COLO668 (cell line): ENCODE measurements around the gene NXPH1.
A peak's percentile ranks its signal among the peaks of the same experiment; 100 is the strongest.

Source experiments
- DNase-seq: peaks from one replicate; lab custom pipeline; 2025; ENCODE audit not compliant: unreplicated experiment; lab: John Stamatoyannopoulos, UW

The NXPH1 gene

GRCh38 chr7:8491544-8492489 lies 58.4 kb downstream of the NXPH1 start:
- no peak for DNase-seq

GRCh38 chr7:8499128-8499527 lies 65.7 kb downstream of the NXPH1 start:
- DNase-seq, result no peak

DNA sequence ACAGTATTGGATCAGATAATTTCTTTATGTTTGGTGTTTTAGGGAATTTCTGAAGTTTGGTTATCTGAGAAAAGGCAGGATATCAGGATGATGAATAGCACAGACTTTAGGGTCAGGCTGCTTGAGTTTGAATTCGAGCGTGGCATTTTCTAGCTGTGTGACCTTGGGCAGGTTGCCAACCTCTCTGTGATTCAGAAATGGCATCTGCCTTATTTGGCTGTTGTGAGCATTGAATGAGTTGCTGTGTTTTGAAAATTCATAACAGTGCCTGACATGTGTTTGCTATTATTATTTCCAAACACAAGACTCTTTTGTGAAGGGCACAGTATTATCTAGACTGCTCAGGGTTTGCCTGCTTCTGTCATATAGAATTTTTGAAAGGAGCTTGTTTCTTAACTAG lies 66.9 kb downstream of the NXPH1 start:
- peak; percentile 27 for DNase-seq

GRCh38 chr7:8507566-8507965 lies 74.2 kb downstream of the NXPH1 start:
- DNase-seq, result no peak

- no peak for DNase-seq
Measured at GRCh38 chr7:8509621-8510020, 76.2 kb downstream of the NXPH1 start.

GRCh38 chr7:8511855-8512254 lies 78.4 kb downstream of the NXPH1 start:
- DNase-seq, result peak; percentile 53

DNA sequence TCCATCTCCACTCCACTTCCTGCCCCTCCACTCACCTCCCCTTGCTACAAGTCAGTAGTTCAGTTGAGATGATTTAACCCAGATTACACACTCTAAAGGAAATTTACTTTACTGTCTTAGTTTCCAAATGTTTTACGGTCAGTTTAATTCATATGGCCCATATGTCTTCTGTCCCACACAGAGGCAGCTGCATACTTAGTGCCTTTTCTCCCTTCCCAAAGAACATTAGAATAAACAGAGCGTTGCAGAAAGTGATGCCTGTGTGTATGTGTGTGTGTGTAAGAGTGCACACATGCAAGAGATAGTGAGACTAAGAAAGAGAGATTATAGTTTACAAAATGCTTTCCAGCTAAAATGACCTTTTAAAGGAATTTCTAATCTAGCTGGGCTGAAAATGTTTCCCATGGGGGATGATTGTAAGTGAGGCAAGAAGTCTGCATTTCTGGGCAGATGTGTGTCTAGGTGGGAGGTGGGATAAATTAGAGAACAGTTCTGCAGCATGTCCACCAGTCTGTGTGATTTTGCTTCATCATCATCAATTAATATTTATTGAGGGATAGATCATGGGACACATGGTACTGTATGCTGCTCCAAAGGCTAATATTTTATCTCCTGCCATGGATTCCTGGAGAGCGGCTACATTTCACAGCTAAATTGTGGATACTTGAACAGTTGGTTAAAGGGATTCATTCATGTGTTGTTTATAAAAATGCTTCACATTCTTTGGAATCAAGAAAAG lies 81.5 kb downstream of the NXPH1 start:
- DNase-seq, result no peak

GRCh38 chr7:8515640-8516185 lies 82.3 kb downstream of the NXPH1 start:
- no peak for DNase-seq

GRCh38 chr7:8516976-8517375 lies 83.6 kb downstream of the NXPH1 start:
- no peak for DNase-seq

- DNase-seq, result no peak
Measured at GRCh38 chr7:8528311-8528710, 94.9 kb downstream of the NXPH1 start.

- DNase-seq, result no peak
Measured at GRCh38 chr7:8531991-8532515, 98.6 kb downstream of the NXPH1 start.

DNA sequence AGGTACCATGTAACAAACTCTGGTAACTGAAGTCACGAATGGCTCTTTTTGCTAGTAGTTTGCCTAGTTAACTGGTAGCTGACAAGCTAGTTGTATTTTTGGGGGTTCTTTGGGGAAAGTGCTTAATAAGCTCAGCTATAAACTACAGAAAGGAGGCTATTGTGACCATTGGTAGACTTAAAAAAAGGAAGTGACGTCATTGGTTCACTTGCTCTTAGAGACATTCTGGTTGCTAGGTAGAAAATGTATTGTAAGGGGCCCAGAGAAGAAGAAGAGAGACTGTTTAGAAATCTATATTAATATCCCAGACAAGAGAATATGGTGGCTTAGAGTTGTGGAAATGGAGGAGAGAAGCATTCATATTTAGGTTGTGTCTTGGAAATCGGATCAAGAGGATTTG lies 103.0 kb downstream of the NXPH1 start:
- no peak for DNase-seq

GRCh38 chr7:8549046-8549445 lies 115.6 kb downstream of the NXPH1 start:
- no peak for DNase-seq

- DNase-seq, result no peak
Measured at GRCh38 chr7:8560501-8560900, 127.1 kb downstream of the NXPH1 start.

DNA sequence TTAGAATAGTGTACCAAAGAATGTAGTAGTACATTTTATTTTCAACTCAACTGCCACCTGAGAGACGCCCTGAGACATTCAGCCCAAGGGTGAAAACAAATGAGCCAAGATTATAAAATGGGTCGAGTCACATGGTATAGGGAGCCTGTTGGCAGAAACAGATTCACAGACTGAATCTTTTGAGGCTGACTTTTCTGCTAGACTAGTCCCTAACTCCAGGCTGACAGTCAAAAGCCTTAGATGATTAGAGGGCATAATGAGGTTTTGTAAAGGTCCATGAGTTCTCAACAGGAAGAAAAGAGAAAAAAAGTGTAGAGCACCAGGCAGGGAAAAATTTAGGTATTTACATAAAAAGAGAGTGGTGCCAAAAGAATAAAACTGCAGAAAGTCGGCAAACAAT lies 128.0 kb downstream of the NXPH1 start:
- no peak for DNase-seq

DNA sequence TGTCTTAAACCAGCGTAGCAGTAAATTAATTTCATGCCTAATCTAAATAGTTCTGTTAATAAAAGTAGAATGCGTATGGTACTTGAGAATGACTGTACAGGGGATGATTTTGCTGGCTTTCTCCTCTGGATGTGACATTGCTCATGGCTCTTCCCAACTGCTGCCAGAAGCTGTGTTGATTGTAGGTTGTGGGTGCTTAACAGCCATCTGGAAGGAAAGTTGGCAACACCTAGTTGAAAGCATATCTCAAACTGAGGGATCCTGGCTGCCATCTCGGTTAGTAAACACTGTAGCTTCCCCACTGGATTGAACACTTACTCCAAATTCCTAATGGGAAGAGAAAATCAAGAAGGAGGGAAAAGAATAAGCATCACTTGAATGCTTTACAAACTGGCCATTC lies 130.9 kb downstream of the NXPH1 start:
- DNase-seq, result no peak

DNA sequence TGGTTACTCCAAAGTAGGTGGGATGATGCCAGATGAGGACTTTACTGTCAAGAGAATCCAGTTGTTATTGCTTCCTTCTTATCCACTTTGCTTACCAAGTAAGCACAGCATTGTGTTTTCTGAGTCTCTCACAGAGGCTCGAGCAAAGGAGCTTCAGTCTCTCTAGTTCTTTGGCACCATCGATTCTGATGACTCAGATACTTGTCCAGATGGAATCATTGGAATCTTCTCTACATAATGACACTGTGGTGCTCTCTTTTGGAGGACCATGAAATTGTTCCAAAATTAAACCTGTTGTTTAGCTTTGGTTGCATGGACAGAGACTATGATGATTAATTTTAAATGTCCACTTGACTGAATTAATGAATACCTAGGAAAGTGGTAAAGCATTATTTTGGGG lies 132.6 kb downstream of the NXPH1 start:
- DNase-seq, result no peak

- no peak for DNase-seq
Measured at GRCh38 chr7:8567626-8568025, 134.2 kb downstream of the NXPH1 start.

DNA sequence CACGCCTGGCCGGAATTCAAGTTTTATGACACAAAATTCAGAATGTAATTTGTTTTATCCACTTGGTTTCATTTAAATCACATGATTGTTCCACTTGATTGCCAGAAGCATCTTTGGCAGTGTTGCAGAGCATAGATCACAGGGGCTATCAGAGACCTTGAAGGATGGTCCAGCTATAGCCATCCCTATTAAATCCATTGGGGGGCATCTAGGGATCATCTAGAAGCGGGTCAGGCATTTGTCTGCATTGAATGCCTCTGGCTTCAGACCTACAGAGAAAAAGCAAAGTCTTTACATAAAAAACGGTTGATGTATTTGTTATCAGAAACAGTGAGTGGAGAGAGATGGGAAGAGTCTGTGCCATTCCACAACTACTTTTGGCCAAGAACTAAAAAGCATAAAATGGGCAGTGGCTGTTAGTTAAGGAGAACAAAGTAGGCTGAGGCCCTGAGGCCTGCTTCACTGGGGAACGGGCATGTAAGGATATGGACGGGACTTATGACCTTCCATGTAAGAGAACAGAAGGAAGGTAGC lies 146.3 kb downstream of the NXPH1 start:
- DNase-seq, result no peak

DNA sequence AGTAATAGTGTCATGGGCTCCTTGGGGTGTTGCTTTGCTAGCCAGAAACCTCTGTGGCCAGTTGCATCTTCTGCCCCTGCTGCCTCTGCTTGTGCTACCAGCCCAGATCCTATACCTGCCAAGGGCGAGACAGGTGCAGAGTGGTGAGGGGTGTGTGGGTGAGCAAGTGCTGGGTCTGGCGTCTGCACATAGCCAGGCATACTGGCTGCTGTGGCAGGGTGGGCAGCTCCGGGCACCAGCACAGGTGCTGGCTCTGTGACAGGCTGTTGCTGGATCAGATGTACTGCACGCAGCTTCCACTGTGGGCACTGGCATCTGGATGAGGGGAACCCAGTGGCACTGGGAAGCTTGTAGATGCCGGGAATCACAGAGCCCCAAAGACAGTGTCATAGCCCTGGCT lies 148.4 kb downstream of the NXPH1 start:
- no peak for DNase-seq

- DNase-seq, result no peak
Measured at GRCh38 chr7:8582728-8583127, 149.3 kb downstream of the NXPH1 start.
